IPS DF 19.7 (cell line): ENCODE data around the gene FIBP.

Experiments
- DNase-seq: peaks from one replicate; pipeline ENCODE4 v3.0.0-alpha.2; 2013; ENCODE audit warnings: low read depth, low spot score

The FIBP gene

GRCh38 chr11:65871811-65872548 is 16.3 kb downstream of the FIBP start:
- no peak for DNase-seq

- DNase-seq, result no peak
These were observed 17.3 kb downstream of the FIBP start for GRCh38 chr11:65870706-65871681.

GRCh38 chr11:65870307-65870658 is 18.0 kb downstream of the FIBP start:
- DNase-seq, result no peak

GRCh38 chr11:65869643-65870306 is 18.5 kb downstream of the FIBP start:
- DNase-seq, result no peak

GRCh38 chr11:65868907-65869306 is 19.4 kb downstream of the FIBP start:
- no peak for DNase-seq

- DNase-seq, result no peak
These were observed 20.1 kb downstream of the FIBP start for GRCh38 chr11:65868076-65868667.

- DNase-seq, result no peak
These were observed 20.8 kb downstream of the FIBP start for GRCh38 chr11:65867284-65868071.

- DNase-seq, result no peak
These were observed 21.6 kb downstream of the FIBP start for GRCh38 chr11:65866509-65867283.

- DNase-seq, result no peak
These were observed 22.6 kb downstream of the FIBP start for GRCh38 chr11:65865550-65866172.

GRCh38 chr11:65864706-65865471 is 23.4 kb downstream of the FIBP start:
- no peak for DNase-seq

GRCh38 chr11:65863889-65864705 is 24.2 kb downstream of the FIBP start:
- no peak for DNase-seq

- DNase-seq, result no peak
These were observed 25.1 kb downstream of the FIBP start for GRCh38 chr11:65862941-65863888.

- DNase-seq, result no peak
These were observed 26.0 kb downstream of the FIBP start for GRCh38 chr11:65862191-65862735.

- DNase-seq, result no peak
These were observed 26.6 kb downstream of the FIBP start for GRCh38 chr11:65861533-65862183.

GRCh38 chr11:65861165-65861505 is 27.1 kb downstream of the FIBP start:
- no peak for DNase-seq
